Measurements from ENCODE around the gene ASS1.

Gene ASS1

GRCh38 chr9:130454812-130455325 is 10.1 kb downstream of the ASS1 start:
- Histone ChIP-seq H3K9me3 (ENCODE audit: control insufficient read depth, low read length) (no peaks in the 10 kb centered on the region), H3K27ac (ENCODE audit: low read depth, low read length, severe bottlenecking) (no peak overlapping the region), H3K4me1 (ENCODE audit: control insufficient read depth, insufficient read depth, low read length, poor library complexity, severe bottlenecking) (peaks cover 9% of the 10 kb centered on the region), H3K36me3 (ENCODE audit: control insufficient read depth, insufficient read depth, low read length) (no peaks in the 10 kb centered on the region), H3K4me3 (ENCODE audit: extremely low read depth, insufficient read depth, low read length, poor library complexity, severe bottlenecking) (no peak overlapping the region)
- 60 to 66% methylated on average over 3 of the region's 3 CpGs for WGBS, 2 experiments (ENCODE audit: insufficient coverage in 2 of 2)

- Histone ChIP-seq H3K4me1 (ENCODE audit: control insufficient read depth, insufficient read depth, low read length, poor library complexity, severe bottlenecking) (no peaks in the 10 kb centered on the region), H3K36me3 (ENCODE audit: control insufficient read depth, insufficient read depth, low read length) (no peaks in the 10 kb centered on the region), H3K9me3 (ENCODE audit: control insufficient read depth, low read length) (no peaks in the 10 kb centered on the region), H3K27ac (ENCODE audit: low read depth, low read length, severe bottlenecking) (no peak overlapping the region), H3K4me3 (ENCODE audit: extremely low read depth, insufficient read depth, low read length, poor library complexity, severe bottlenecking) (no peak overlapping the region)
- 92 to 94% methylated on average over 19 to 23 of the region's 23 CpGs for WGBS, 2 experiments (ENCODE audit: insufficient coverage in 2 of 2)
Observed at GRCh38 chr9:130458027-130458803, 13.5 kb downstream of the ASS1 start.

GRCh38 chr9:130458804-130459067 is 14.0 kb downstream of the ASS1 start:
- WGBS, 2 experiments (ENCODE audit: insufficient coverage in 2 of 2), result 86 to 96% methylated on average over 2 to 5 of the region's 5 CpGs
- H3K36me3 ChIP-seq (ENCODE audit: control insufficient read depth, insufficient read depth, low read length), result no peaks in the 10 kb centered on the region

GRCh38 chr9:130459151-130459550 is 14.4 kb downstream of the ASS1 start:
- no peaks in the 10 kb centered on the region for H3K36me3 ChIP-seq (ENCODE audit: control insufficient read depth, insufficient read depth, low read length)
- no peaks in the 10 kb centered on the region for H3K4me1 ChIP-seq (ENCODE audit: control insufficient read depth, insufficient read depth, low read length, poor library complexity, severe bottlenecking)
- H3K27ac ChIP-seq (ENCODE audit: low read depth, low read length, severe bottlenecking), result no peak overlapping the region
- H3K9me3 ChIP-seq (ENCODE audit: control insufficient read depth, low read length), result no peaks in the 10 kb centered on the region
- H3K4me3 ChIP-seq (ENCODE audit: extremely low read depth, insufficient read depth, low read length, poor library complexity, severe bottlenecking), result no peak overlapping the region
- 92 to 93% methylated on average over 7 to 8 of the region's 8 CpGs for WGBS, 2 experiments (ENCODE audit: insufficient coverage in 2 of 2)

More at GRCh38 chr9:130458804-130459067, 14.0 kb downstream of the ASS1 start:
- H3K4me1 ChIP-seq (ENCODE audit: control insufficient read depth, insufficient read depth, low read length, poor library complexity, severe bottlenecking), result no peaks in the 10 kb centered on the region
- H3K9me3 ChIP-seq (ENCODE audit: control insufficient read depth, low read length), result no peaks in the 10 kb centered on the region
- no peak overlapping the region for H3K27ac ChIP-seq (ENCODE audit: low read depth, low read length, severe bottlenecking)
- no peak overlapping the region for H3K4me3 ChIP-seq (ENCODE audit: extremely low read depth, insufficient read depth, low read length, poor library complexity, severe bottlenecking)

- no peaks in the 10 kb centered on the region for H3K4me1 ChIP-seq (ENCODE audit: control insufficient read depth, insufficient read depth, low read length, poor library complexity, severe bottlenecking)
- no peaks in the 10 kb centered on the region for H3K36me3 ChIP-seq (ENCODE audit: control insufficient read depth, insufficient read depth, low read length)
- no peak overlapping the region for H3K4me3 ChIP-seq (ENCODE audit: extremely low read depth, insufficient read depth, low read length, poor library complexity, severe bottlenecking)
- 82 to 88% methylated on average over 7 to 11 of the region's 11 CpGs for WGBS, 2 experiments (ENCODE audit: insufficient coverage in 2 of 2)
- H3K27ac ChIP-seq (ENCODE audit: low read depth, low read length, severe bottlenecking), result no peak overlapping the region
- no peaks in the 10 kb centered on the region for H3K9me3 ChIP-seq (ENCODE audit: control insufficient read depth, low read length)
Observed at GRCh38 chr9:130459941-130460669, 15.3 kb downstream of the ASS1 start.

- Histone ChIP-seq H3K36me3 (ENCODE audit: control insufficient read depth, insufficient read depth, low read length) (no peaks in the 10 kb centered on the region), H3K4me3 (ENCODE audit: extremely low read depth, insufficient read depth, low read length, poor library complexity, severe bottlenecking) (no peak overlapping the region), H3K4me1 (ENCODE audit: control insufficient read depth, insufficient read depth, low read length, poor library complexity, severe bottlenecking) (no peaks in the 10 kb centered on the region), H3K27ac (ENCODE audit: low read depth, low read length, severe bottlenecking) (no peak overlapping the region), H3K9me3 (ENCODE audit: control insufficient read depth, low read length) (no peaks in the 10 kb centered on the region)
- WGBS, 2 experiments (ENCODE audit: insufficient coverage in 2 of 2), result 22 to 50% methylated on average over 11 to 18 of the region's 22 CpGs
Observed at GRCh38 chr9:130461218-130461630, 16.5 kb downstream of the ASS1 start.

GRCh38 chr9:130461731-130462130 is 17.0 kb downstream of the ASS1 start:
- no peaks in the 10 kb centered on the region for H3K36me3 ChIP-seq (ENCODE audit: control insufficient read depth, insufficient read depth, low read length)
- no peaks in the 10 kb centered on the region for H3K4me1 ChIP-seq (ENCODE audit: control insufficient read depth, insufficient read depth, low read length, poor library complexity, severe bottlenecking)
- 81 to 100% methylated on average over 3 of the region's 11 CpGs for WGBS, 2 experiments (ENCODE audit: insufficient coverage in 2 of 2)
- H3K4me3 ChIP-seq (ENCODE audit: extremely low read depth, insufficient read depth, low read length, poor library complexity, severe bottlenecking), result no peak overlapping the region
- no peaks in the 10 kb centered on the region for H3K9me3 ChIP-seq (ENCODE audit: control insufficient read depth, low read length)
- H3K27ac ChIP-seq (ENCODE audit: low read depth, low read length, severe bottlenecking), result no peak overlapping the region

GRCh38 chr9:130462685-130463540 is 18.2 kb downstream of the ASS1 start:
- 88 to 95% methylated on average over 25 to 26 of the region's 27 CpGs for WGBS, 2 experiments (ENCODE audit: insufficient coverage in 2 of 2)
- Histone ChIP-seq H3K9me3 (ENCODE audit: control insufficient read depth, low read length) (no peaks in the 10 kb centered on the region), H3K4me3 (ENCODE audit: extremely low read depth, insufficient read depth, low read length, poor library complexity, severe bottlenecking) (no peak overlapping the region), H3K36me3 (ENCODE audit: control insufficient read depth, insufficient read depth, low read length) (no peaks in the 10 kb centered on the region), H3K27ac (ENCODE audit: low read depth, low read length, severe bottlenecking) (no peak overlapping the region), H3K4me1 (ENCODE audit: control insufficient read depth, insufficient read depth, low read length, poor library complexity, severe bottlenecking) (no peaks in the 10 kb centered on the region)

- Histone ChIP-seq H3K36me3 (ENCODE audit: control insufficient read depth, insufficient read depth, low read length) (no peaks in the 10 kb centered on the region), H3K27ac (ENCODE audit: low read depth, low read length, severe bottlenecking) (no peak overlapping the region), H3K9me3 (ENCODE audit: control insufficient read depth, low read length) (no peaks in the 10 kb centered on the region), H3K4me3 (ENCODE audit: extremely low read depth, insufficient read depth, low read length, poor library complexity, severe bottlenecking) (no peak overlapping the region), H3K4me1 (ENCODE audit: control insufficient read depth, insufficient read depth, low read length, poor library complexity, severe bottlenecking) (no peaks in the 10 kb centered on the region)
- 87 to 93% methylated on average over 17 to 19 of the region's 22 CpGs for WGBS, 2 experiments (ENCODE audit: insufficient coverage in 2 of 2)
Observed at GRCh38 chr9:130463763-130464745, 19.3 kb downstream of the ASS1 start.
